NCI-H2081 treated with DMSO at 0.1 percent for 48 hours (cell line): ENCODE measurements around the gene LOX.
"Not testable (repeated sequence)": the region's sequence is repeated elsewhere in the genome, so short reads cannot be mapped to it uniquely, and the experiment has no call there.

Experiments used
- DNase-seq: peaks from one replicate; lab custom pipeline; 2025; lab: John Stamatoyannopoulos, UW

Gene LOX

DNA sequence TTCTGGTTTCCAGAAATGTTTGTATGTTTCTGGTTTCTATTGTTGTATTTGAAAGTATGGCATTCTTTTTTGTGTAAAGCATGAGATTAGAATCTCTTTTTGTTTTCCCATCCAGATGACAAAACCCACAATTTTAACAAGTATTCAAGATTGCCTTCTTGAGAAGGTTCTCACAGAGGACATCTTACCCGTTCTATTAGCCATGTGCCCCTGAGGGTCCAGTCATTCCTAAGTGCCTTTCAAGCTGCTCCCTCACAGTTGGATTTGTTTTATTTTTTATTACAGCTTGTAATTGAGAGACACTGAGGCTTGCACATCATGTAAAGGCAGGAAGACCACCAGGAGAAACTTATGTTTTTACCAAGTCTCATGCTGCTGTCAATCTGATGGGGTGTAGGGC lies 19.3 kb upstream of the LOX start:
- no peak for DNase-seq

DNA sequence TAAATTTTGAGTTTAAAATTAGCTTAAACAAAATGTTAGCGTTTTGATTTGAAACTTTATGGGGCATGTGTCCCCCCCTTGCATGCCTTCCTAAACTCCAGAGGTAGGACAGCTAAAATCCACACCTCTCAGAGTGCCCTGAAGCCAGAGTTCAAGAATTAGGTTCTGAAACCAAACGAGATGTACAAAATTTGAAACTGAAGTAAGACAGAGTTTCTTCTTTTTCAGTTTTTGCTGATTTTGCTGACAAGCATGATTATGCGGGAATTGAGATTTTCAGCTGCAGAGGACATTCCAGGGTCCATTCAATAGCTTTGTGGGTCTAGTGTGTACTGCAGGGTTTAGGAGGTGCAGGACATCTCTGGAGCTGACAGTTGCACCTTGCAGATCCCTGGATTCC lies 17.1 kb upstream of the LOX start:
- no peak for DNase-seq

DNA sequence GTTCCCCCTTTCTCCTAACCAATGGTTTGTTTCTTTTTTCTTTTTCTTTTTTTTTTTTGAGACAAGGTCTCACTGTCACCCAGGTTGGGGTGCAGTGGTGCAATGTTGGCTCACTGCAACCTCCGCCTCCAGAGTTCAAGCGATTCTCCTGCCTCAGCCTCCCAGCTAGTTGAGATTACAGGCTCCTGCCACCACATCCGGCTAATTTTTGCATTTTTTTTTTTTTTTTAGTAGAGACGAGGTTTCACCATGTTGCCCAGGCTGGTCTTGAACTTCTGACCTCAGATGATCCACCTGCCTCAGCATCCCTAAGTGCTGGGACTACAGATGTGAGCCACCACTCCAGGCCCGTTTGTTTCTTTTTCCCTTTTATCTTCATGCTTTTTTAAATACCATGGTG lies 16.2 kb upstream of the LOX start:
- DNase-seq, result not testable (repeated sequence)

DNA sequence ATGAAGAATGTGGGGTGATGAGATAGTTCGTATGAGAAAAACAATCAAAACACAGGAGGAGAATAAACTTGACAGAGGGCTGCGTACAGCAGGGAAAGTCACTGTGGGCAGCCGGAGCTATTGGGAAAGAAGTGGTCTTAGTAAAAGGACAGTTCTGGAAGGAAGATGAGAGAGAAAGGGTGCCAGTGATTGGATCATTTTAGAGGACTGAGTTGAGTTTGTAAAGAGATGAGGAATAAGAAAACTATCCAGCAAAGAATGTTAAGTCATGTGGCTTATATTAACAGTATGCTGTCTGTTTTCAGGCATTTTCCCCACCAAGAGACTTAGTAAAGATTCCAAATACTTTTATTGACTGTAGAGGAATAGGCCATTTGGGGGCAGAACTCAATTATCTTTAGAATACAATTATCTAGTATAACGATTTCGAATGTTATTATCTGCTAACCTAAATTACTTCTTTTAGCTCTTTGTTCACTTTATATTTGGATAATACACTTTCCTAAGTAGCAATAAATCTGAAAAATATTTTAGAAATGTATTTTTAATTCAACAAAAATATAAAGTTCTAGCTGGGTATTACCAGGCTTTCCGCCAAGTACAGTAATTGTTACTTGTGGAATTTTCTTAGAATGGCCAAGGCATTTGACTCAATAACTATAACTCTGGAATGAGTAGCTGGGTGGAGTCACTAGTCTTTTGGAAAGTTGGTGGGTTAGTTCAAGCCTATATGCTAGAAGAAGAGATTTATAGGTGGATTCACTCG lies 15.5 kb upstream of the LOX start:
- no peak for DNase-seq

DNA sequence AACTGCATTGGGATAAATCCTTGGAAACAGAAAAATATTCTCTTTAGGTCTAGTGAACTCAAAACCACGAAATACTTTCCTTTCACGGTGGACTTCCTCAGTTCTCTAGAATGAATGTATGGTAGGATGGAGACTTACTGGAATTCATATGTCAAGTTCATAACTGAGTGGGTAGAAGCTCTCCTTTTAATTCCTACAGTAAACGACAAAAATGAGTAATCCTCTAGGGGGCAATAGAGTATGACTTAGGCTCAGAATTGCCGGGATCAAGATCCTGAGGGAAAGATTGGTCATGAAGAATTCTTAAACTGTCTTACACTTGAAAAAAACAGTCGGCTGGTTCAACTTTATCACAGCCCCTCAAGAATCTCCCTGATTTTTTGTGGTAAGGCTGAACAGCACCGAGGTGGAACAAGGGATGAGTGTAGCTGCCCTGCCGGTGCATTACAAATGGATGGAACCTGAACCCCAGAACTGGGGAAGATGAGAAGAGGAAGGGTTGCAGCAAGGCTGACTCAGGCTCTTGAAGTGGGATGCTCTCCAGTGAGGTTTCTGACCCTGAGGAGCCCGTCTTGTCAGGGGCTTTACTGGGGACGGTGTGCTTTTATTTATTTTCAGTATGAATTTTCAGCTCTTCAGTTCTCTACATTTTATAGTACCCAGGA lies 14.0 kb upstream of the LOX start:
- no peak for DNase-seq

DNA sequence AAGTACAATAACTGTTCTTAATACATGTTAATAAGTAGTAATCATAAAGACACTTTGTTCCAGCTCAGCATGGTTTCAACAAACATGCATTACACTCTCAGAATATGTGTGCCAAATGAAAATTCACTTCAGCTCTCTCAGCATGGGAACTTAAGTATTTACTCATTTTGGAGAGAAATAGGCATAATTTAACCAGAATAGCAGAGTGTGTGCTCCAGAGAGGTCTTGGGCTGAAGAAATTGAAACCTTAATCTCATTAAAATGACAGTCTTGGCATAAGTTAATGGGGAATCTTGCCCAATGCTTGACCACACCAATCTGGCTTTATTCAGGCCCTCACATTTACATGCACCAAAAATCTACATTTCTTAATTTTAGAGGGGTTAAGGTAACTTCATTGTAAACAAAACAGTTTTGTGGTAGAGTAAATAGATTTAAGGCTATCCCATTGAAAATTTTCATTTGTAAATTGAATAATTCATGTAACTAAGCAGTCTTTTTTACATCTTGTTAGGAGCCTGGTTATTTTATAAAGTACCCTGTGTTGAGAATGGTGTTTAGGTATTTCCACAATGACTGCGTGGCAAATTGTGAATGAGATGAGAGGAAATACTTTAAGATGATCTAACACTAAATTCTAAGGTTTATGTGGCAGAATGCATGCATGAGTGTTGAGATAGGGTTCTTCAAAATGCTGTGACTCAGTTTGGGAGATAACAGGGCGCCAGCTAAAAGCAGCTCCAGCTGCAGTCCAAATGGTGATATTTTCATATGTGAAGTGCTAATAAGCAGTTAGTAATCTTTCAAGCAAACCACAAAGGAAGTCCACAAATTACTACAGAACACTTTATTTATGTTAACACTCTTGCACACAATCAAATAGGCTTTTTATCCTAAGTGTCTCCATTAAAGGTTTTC lies 11.3 kb upstream of the LOX start:
- DNase-seq, result no peak

DNA sequence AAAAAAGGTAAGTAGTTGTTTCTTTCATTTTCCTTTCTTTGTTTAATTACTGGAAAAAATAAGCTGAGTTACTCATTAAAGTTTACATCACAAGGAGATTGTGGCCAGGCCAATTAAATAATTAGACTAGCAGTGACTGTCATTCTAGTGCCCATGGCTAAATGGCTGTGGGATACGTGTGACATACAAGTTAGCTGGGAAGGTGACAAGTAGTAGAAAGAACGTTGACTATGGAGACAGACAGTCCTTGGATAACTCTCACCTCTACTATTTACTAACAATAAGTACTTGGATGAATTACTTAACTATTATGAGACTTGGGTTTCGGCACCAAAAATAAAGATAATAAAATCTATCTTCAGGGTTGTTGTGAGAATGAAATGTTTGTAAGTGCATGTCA lies 7.0 kb upstream of the LOX start:
- no peak for DNase-seq

DNA sequence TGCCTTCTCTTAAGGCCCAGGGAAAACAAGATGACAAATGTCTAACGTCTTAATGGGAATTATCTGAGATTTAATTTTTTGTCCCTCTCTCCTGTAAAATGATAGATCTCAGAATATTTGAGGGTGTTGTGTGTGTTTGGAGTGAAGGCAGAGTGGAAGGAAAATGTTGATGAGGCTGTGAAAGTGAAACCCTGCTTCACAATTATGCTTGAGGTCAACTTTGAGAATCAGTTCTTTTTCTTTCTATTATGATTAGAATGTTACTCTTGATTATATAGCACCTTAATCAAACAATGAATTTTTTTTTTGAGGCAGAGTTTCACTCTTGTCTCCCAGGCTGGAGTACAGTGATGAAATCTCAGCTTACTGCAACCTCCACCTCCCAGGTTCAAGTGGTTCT lies 5.5 kb upstream of the LOX start:
- no peak for DNase-seq

DNA sequence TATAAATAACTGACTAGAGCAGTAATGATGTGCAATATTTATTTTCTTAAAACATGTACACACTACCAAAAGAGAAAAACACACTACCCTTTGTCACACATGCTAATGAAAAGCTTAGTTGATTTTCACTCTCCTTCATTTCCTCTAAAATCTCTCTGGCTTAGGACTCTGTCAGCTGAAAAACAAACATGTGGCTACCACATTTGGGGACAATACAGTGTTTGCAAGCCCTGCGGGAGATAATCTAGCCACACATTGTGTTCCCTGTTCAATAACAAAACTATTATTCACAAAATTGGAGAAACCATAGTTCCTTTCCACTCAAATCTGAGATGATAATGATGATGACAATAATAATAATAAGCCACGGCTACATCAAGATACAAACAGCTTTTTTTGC lies 3.5 kb upstream of the LOX start:
- no peak for DNase-seq

DNA sequence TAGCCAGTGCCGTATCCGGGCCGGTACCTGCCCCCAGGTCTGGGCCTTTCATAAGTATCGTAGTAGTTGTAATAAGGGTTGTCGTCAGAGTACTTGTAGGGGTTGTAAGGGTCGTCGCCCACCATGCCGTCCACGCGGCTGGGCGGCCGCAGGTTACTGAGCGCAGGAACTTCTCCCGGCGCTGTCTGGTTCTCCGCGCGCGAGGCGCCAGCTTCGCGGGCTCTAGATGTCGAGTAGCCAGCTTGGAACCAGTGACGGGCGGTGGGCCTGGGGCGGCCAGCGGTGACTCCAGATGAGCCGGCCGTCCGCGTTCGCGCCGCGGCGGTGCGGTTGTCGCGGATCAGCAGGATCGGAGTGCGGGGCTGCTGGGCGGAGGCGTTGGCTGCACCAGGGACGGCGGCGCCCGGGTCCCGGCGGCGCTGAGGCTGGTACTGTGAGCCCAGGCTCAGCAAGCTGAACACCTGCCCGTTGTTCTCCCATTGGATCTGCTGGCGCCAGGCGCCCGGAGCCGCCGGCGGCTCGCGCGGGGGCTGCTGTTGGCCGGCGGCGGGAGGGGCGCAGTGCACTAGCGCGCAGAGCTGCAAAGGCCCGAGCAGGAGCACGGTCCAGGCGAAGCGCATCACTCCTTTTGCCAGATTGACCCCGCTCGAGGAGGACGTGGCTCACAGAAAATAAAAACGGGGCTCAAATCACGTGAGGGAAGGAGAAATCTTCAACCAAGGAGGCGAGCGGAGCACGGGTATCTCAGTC lies 518 bp downstream of the LOX start:
- no peak for DNase-seq

DNA sequence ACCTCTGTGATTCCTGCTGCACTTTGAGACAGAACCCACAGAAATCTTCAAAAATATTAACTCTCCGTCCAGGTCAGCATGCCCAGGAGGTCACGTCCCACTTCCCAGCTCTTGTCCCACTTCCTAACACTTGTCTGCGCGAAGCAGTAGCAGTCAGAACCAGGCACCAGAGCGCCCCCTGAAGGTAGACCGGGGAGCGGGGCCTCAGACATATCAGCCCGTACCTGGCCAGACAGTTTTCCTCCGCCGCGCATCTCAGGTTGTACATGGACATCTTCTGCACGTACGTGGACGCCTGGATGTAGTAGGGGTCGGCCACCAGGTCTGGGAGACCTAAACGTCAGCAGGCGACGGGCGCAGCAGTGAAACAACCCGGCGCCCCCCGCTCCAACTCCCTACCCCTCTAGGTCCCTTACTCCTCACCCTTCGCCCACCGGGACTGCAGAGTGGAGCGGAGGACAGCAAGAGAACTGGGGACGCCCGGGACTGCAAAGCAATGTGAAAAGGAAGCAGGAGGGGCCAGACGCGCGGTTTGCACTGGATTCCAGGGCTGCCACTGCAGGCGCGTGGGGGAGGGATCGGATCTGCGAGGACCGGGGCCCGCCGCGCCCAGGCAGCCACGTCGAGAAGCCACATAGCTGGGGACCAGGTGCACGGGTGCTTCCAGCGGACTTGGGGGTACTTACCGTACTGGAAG lies 1.2 kb downstream of the LOX start:
- no peak for DNase-seq

DNA sequence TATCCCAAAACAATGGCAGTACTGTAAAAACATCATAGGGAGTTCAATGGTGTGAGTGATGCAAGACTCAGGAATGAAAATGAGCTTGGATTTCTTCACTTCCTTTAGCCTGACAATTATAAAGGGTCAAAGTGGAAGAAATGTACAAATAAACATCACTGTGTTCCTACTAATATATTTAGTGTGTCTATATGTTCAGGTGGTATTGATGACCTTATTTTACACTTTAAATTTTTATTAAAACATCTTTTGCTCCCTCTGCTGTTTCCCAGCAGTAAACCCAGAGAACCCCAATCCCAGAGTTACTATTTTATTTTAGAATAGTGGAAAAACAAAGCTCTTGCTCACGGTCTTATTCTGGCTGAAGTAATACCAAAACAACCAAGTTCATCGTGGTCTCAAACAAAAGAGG lies 2.0 kb downstream of the LOX start:
- no peak for DNase-seq

DNA sequence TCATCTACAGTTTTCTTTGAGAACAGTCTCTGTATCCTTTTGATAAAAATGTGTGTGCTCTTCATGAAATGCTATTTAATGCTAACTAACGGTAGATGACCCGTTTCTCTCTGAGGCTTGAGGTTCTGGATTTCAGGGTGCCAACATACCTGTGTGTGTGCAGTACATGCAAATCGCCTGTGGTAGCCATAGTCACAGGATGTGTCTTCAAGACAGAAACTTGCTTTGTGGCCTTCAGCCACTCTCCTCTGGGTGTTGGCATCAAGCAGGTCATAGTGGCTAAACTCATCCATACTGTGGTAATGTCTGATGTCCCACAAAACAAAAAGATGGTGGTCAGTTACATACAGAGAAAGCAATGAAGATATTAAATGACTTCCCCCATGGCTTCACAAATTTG lies 4.2 kb downstream of the LOX start:
- no peak for DNase-seq

DNA sequence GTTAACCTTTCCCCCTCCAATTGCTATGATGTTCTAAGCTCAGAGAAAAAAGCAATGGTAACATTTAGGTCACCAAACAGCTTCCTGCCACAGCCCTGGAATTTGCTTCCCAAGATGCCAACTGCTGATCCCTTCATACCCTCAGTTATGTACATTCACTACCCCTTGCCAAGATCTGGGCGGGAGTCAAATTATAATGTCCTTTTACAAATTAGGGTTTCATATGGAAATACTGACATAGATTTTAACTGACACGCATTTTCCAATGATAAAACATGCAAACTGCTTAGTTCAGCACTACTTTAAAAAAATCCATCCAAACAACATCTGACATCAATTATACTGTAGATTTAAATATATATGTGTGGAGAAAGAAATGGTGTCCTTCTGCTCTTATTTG lies 5.0 kb downstream of the LOX start:
- no peak for DNase-seq

DNA sequence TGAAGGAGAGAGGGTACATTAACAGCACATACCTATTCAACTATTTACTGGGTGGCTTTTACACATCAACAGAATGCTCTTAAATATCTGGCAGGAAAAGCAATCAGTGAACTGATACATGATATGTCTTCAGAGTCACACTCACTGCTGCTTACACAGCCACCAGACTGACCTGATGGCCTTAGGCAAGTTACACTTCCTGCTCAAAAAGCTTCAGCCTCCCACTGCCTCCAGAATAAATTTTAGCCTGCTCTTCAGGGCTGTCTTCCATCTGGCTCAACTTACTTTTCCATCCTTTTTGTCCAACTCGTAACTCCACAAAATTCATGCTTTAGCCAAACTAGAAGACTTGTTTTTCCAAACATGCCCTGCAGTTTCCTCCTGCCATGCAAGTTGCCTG lies 10.7 kb downstream of the LOX start:
- no peak for DNase-seq

DNA sequence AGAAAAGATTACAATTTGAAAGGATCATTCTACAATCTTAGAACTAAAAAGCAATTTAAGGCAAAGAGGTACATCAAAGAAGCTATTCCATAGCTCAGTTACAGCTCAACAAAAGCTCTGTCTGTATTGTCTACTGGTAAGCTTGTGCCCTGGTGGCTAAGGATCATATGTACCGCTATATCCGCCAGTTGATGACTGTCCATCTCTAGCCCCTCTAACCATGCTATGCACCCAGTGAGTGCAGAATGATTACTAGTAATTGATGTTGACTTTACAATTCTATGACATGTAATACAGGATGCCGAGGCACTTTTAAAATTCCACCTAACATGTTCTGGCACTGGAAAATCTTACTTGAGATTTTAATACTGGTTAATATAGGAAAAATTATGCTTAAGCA lies 13.1 kb downstream of the LOX start:
- no peak for DNase-seq

DNA sequence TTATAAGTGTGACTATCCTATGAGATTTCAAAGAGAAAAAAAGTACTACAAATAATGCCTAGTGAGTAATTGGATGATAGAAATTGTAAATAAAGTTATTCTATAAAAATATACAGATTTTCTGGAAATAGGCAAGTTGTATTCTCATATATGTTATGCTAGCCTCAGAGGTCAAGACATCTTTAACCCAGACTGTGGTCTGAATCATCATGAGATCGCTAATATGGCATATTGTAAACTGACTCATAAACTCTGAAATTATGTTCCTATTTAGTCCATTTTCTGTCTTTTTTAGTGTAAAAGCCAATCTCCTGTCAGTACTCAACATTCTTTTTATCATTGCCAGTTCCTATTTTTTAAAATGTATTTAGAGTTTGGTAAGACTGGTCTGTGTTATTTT lies 14.2 kb downstream of the LOX start:
- DNase-seq, result no peak

DNA sequence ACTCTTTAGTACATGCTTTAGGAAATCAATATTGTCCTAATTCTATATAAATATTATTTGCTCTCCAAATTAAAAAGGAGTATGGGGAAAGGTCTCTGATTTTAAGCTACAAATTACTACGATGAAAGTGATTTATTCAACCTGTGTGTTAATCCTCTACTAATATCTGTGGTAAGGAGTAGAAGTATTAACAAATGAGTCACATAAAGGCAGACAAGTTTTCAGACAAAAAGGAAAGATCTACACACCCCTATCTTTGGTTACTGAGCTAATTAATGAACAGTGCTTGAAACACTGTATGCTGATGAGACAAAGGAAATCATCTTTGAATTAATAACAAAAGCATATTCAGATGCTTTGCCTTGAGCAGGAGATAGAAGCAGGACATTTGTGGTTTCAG lies 15.9 kb downstream of the LOX start:
- DNase-seq, result no peak

DNA sequence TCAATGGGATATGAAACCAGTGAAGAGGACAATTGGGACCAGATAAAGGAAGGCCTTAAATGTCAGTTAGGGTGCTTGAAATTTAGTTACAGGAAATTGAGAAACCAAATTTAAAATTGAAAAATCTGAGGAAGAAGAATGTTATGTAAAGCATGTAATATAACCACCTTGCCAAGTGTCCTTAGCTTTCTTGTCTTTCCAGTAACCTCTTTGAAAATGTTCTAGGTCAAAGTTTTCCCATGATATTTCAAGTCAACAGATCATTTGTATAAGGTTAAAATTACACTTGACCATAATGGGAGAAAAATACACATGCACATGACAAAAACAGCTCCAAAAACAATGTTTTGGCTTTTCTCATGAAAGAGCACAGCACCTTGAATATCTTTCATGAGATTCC lies 21.1 kb downstream of the LOX start:
- no peak for DNase-seq

DNA sequence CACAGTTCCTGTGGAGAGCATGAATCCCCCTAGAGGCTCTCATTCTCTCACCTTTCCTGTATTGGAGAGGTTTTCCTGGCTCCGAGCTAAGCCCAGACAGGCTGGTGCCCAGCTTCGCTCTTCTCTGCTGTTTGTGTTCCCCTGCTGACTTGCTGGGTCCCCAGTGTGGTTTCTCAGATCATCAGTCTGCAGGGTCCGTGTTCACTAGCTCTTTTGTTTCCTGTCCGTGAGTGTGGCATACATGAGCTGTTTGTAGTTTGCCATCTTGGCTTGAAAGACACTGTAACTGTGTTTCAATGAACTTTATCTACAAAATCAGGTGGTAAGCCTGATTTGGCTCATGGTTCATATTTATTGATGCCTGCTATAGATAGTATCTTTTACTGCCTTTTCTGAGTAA lies 23.8 kb downstream of the LOX start:
- no peak for DNase-seq
